GM10248 (cell line): Measurements from ENCODE around the gene PSAT1.
A peak's percentile ranks its signal among the peaks of the same experiment; 100 is the strongest.

Experiments
- CTCF ChIA-PET: fragments of 300-600 bp; sonication (Branson Sonifier 250); formaldehyde crosslinking; extraction: SDS; loops from one replicate; lab custom pipeline; 2021; ENCODE audit warnings: antibody characterized with exemption; lab: Yijun Ruan, JAX
- POLR2A ChIA-PET: fragments of 350-650 bp; sonication (Branson Sonifier 250); formaldehyde crosslinking; extraction: SDS; loops from one replicate; lab custom pipeline; 2020; ENCODE audit warnings: antibody characterized with exemption; lab: Yijun Ruan, JAX
- DNase-seq: peaks from one replicate; pipeline ENCODE4 v3.0.0; 2012; ENCODE audit errors: extremely low spot score
- TF ChIP-seq, protein P1 (sequence below): IDR thresholded peaks from 2 replicates; pipeline ENCODE4 v1.5.1; 2012; ENCODE audit warnings: mild to moderate bottlenecking, low read depth; ENCODE audit errors: extremely low read depth, missing control alignments, control extremely low read depth

The PSAT1 gene

DNA sequence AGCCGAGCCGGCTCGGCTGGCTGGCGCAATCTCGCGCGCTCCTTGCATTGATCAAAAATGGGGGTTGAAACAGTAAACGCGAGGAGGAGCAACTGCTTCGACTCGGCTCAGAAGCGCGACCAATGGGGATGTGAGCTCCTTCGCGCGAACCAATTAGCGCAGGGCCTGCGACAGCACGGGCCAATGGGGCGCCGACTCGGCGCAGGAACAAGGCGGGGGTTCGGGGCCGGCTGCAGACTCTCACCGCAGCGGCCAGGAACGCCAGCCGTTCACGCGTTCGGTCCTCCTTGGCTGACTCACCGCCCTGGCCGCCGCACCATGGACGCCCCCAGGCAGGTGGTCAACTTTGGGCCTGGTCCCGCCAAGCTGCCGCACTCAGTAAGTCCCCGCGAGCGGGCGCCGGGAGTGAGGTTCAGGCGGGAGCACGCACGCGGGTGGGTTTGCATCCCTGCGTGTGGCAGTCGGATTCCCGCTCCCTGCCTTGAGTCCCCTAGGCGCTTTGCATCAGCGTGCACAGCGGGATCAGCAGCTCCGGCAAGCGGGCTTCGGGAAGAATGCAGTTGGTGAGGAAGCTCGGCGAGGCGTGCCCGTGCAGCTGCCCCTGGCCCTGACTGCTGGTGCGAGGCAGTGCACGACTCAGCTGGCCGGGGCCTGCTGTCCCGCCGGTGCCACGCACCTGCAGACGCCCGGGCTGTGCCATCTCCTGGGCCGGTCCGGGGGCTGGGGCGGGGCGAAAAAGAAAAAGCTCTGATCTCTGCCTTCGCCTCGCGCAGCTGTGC is at the start of gene PSAT1:
TSS of gene PSAT1 (plus strand) at position 233 of the 779 bp plus-strand sequence. CDS start at position 319, 86 bp downstream.
- ChIA-PET CTCF (interaction anchor here (0.7 to 3.6 kb wide), 4 partner anchors 13 to 23 kb away, joined by 3 to 11 read pairs (median 5); no protein-coding TSS in a partner anchor), POLR2A (interaction anchor here (0.5 kb wide), 1 partner anchor 61 kb away, joined by 10 read pairs; no protein-coding TSS in a partner anchor)
- TF ChIP-seq, protein P1, sequence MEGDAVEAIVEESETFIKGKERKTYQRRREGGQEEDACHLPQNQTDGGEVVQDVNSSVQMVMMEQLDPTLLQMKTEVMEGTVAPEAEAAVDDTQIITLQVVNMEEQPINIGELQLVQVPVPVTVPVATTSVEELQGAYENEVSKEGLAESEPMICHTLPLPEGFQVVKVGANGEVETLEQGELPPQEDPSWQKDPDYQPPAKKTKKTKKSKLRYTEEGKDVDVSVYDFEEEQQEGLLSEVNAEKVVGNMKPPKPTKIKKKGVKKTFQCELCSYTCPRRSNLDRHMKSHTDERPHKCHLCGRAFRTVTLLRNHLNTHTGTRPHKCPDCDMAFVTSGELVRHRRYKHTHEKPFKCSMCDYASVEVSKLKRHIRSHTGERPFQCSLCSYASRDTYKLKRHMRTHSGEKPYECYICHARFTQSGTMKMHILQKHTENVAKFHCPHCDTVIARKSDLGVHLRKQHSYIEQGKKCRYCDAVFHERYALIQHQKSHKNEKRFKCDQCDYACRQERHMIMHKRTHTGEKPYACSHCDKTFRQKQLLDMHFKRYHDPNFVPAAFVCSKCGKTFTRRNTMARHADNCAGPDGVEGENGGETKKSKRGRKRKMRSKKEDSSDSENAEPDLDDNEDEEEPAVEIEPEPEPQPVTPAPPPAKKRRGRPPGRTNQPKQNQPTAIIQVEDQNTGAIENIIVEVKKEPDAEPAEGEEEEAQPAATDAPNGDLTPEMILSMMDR: no peak
- DNase-seq: peak; percentile 96

DNA sequence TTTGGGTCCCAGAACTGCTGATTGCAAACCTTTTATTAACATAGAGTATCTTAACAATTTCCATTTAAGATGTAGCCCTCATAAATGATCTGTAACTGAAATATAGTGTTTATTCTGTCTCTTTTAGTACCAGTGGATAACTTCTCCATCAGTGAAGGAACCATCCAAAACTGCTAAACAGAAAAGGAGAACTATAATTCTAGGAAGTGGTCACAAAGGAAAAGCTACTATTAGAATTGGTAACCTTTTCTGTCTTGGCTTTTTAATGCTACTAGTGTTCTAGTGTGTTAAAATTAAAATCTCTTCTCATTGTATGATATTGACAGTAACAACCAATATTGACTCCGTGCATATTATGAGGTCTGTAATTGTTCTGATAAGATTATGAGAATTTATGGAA is 48.3 kb upstream of the PSAT1 start:
- ChIA-PET CTCF (no interaction called here), POLR2A (interaction anchor here (0.6 kb wide), 1 partner anchor 305 kb away, joined by 6 read pairs; no protein-coding TSS in a partner anchor)

DNA sequence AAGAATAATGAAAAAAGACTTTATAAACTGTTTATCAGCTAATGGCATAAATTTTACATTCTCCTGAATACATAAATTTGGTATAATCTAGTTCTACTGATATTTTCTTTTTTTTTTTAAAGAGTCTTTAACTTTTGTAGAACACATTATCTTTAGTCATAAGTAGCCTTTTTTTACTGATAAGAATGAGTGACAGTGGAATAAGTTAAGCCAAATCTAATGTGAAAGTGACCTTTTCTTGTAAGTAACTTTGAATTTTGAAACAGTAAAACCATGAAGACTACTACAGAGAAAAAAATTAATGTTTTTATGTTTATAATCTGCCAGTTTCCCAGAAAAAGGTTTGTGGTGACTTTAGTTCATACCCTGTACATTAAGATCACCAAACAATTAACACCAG is 47.4 kb upstream of the PSAT1 start:
- TF ChIP-seq, protein P1: no peak
- CTCF ChIA-PET: interaction anchor here (2.0 kb wide), 1 partner anchor 10 kb away, joined by 5 read pairs; no protein-coding TSS in a partner anchor
- POLR2A ChIA-PET: no interaction called here
- no peak for DNase-seq

More for the DNA sequence above, 48.3 kb upstream of the PSAT1 start:
- DNase-seq: no peak
- TF ChIP-seq, protein P1: no peak

DNA sequence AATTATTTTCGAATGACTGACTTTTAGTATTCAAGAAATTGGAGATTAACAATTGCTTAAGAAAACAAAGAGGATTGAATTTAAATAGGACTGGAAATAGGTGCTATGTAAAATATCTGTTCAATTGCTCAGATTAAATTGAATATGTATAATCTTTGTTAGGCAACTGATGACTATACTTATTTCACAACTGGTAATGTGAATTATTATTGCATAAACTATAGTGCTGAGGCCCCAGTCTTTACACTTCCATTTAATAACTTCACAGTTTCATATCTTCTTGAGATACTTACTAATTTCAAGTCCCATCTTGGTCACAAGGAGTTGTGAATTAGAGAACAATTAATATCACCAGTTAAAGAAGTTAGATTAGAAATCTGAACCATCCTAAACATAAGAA is 44.3 kb upstream of the PSAT1 start:
- ChIA-PET CTCF (interaction anchor here (1.6 to 1.7 kb wide), 2 partner anchors 11 to 123 kb away, joined by 3 to 4 read pairs; no protein-coding TSS in a partner anchor), POLR2A (no interaction called here)
- no peak for DNase-seq
- TF ChIP-seq, protein P1: no peak

DNA sequence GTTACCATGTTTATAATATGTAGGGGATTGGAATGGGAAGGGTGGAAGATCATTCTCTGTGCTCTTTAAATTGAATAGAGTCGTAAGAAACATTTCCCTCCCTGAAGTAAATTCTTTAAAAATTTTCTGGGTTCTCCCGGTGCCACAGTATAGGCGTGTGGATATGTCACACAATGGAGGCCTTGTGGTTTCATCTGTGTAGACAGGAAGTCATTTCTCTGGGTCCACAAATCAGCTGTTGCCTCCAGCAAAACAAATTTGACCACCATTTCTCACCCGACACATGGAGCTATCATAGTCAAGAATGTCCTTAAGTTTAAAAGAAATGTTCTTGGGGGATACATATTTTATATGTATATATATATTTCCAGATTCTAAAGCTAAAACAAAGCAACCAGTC is 43.6 kb upstream of the PSAT1 start:
- TF ChIP-seq, protein P1: no peak
- ChIA-PET CTCF (interaction anchor here (1.7 kb wide), 1 partner anchor 11 kb away, joined by 4 read pairs; no protein-coding TSS in a partner anchor), POLR2A (no interaction called here)
- no peak for DNase-seq

DNA sequence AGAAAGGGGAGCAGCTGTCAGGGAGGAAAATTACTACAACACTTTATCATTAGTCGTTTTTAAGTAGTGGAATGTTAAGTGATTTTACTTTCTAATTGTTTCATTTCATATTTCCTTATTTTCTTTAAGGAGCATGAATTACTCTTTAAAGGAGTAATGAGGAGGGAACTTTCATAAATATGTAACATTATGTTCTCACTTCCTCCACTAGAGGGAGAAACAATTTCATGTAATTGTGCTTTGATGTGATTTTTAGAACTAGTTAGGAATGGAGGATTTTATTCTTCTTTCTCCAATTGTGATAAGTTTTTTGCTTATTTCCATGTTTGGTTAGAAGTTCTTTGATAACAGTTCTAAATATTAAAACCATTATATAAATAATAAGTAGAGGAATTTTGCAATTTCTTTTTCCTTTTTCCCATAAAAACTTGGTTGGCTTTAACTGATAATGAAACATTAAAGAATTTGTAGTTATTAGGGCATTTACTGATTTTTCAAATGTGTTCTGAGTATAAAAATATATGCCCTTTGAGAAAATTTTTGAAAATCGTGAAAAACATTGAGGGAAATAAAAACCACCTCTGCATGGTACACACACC is 35.4 kb upstream of the PSAT1 start:
- ChIA-PET POLR2A (no interaction called here), CTCF (interaction anchor here (0.9 to 1.7 kb wide), 2 partner anchors 14 to 108 kb away, joined by 3 to 8 read pairs; no protein-coding TSS in a partner anchor)
- TF ChIP-seq, protein P1: peak; percentile 47
- peak; percentile 34 for DNase-seq
